ENCODE measurements around the gene CYB5D1.

The CYB5D1 gene

GRCh38 chr17:7867881-7868329 lies 10.1 kb downstream of the CYB5D1 start:
- FAIRE-seq (no peak), DNase-seq (ENCODE audit: insufficient read length, low spot score) (no peak)
- TF ChIP-seq POLR2A (IDR thresholded peaks at IDR 0.05; ENCODE audit: low read depth, low read length): no peak

- no peak for TF ChIP-seq POLR2A (IDR thresholded peaks at IDR 0.05; ENCODE audit: low read depth, low read length)
- no peak for DNase-seq (ENCODE audit: insufficient read length, low spot score)
- no peak for FAIRE-seq
Measured at GRCh38 chr17:7873051-7873450, 15.2 kb downstream of the CYB5D1 start.

DNA sequence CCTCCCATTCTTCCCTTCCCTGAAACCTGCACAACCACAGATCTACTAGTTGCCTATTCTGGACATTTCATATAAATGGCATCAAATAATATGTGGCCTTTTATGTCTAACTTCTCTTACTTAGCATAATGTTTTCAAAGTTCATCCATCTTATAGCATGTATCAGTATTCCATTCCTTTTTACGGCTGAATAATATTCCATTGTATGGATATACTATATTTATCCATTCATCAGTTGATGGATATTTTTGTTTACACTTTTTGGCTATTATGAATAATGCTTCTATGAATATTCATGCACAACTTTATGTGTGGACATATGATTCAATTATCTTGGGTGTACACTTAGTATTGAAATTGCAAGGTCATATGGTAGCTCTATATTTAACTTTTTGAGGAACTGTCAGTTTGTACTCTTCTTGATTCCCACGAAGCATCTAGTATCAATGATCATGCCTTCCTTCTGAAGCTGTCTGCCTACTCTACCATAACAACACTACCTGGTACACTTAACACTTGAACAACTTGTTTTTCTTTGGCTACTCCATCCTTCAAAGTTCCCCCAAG lies 18.1 kb downstream of the CYB5D1 start:
- FAIRE-seq (peak; percentile 38), DNase-seq (ENCODE audit: insufficient read length, low spot score) (no peak)
- no peak for TF ChIP-seq POLR2A (IDR thresholded peaks at IDR 0.05; ENCODE audit: low read depth, low read length)

DNA sequence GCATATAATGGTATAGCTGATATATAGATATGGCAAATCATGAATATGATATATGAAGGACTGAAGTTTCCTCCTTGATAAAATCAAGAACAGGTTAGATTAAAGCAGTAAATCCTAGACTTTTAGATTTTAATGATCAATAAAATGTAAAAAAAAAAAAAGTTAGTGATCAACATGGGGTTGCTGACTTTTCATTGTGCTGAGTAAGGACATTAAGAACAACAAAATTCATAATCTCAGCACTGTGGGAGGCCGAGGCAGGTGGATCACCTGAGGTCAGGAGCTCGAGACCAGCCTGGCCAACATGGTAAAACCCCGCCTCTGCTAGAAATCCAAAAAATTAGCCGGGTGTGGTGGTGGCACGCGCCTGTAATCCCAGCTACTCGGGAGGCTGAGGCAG lies 20.4 kb downstream of the CYB5D1 start:
- no peak for TF ChIP-seq POLR2A (IDR thresholded peaks at IDR 0.05; ENCODE audit: low read depth, low read length)
- DNase-seq (ENCODE audit: insufficient read length, low spot score): no peak
- no peak for FAIRE-seq

DNA sequence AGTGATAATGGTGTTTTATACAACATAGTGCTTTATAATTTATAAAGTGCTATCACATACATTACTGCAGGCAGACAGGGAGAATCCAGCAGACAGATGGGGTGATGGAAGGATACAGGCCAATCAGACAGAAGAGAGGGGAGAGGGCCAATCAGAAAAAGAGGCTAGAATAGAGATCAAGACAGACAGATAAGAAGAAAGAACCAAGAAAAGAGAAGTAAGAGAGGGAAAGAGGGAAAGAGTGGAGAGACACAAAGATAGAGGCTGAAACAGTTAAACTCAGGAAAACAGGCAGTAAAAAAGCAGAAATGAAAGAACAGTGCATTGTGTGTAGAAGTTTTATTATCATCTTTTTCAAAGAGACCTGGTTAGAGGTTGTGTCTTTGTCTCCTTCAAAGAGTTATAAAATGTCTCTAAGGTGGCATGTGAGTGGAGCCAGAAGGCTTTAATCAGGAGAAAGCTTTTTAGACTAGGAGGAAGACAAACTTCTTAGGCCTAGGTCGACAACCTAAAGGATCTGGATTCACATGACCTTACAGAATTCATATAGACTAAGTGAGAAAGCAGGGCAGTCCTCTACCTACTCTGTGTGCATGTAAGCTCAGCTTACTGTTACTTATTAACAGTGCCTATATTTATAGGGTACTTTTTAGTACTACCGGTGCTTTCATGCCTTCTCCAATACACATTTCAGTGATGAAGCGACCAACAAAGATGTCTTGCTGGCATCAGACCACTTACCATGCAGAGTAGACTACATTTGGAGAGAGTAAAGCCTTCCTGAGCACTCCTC lies 22.5 kb downstream of the CYB5D1 start:
- no peak for FAIRE-seq
- no peak for DNase-seq (ENCODE audit: insufficient read length, low spot score)
- TF ChIP-seq POLR2A (IDR thresholded peaks at IDR 0.05; ENCODE audit: low read depth, low read length): no peak

GRCh38 chr17:7881276-7882054 lies 23.7 kb downstream of the CYB5D1 start:
- no peak for TF ChIP-seq POLR2A (IDR thresholded peaks at IDR 0.05; ENCODE audit: low read depth, low read length)
- DNase-seq (ENCODE audit: insufficient read length, low spot score): no peak
- FAIRE-seq: no peak

GRCh38 chr17:7882068-7882467 lies 24.3 kb downstream of the CYB5D1 start:
- DNase-seq (ENCODE audit: insufficient read length, low spot score) (no peak), FAIRE-seq (no peak)
- TF ChIP-seq POLR2A (IDR thresholded peaks at IDR 0.05; ENCODE audit: low read depth, low read length): no peak

DNA sequence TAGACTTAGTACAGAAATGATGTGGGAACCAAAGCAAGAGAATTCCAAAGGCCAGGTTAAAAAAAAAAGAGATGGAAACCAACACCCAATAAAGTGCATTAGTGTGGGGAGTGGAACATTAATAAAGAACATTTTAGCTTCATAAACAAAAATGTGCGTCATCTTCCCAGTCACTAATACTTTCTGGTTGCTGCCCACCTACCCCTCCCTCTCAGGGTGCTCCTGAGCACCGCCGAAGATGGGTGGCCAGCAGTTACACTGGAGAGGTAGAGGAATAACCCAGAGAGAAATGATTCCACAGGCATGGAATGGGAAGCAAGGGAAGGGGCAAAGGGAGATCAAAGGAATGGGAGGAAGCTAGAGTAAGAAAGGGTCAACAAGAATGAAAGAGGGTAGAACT lies 24.8 kb downstream of the CYB5D1 start:
- TF ChIP-seq POLR2A (IDR thresholded peaks at IDR 0.05; ENCODE audit: low read depth, low read length): no peak
- no peak for FAIRE-seq
- no peak for DNase-seq (ENCODE audit: insufficient read length, low spot score)

DNA sequence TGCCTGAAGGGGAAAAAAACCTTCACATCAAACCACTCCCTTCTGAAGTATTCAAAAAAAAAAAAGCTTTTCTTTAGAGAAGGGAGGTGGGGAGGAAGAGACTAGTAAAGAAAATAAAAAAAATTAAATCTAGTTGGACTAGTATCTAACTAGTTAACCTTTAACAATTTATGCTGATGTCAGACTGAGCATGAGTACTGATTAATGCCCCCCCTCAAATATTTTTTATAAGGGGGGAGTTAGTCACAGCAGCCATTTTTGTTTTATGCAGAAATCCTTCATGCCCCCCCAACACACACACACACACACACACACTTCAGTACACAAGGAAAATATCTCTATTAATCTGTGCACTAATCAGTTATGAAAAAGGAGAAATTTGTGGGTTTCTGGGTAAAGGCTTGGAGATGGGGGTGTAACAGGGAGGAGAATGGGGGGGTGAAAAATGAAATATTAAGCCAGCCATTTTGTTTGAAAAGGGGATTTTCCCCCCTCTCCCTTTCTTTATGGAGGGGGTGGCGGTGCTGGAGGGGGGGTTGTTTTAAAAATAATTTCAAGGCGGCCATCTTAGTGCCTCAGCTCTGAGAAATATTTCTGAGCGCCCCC lies 26.1 kb downstream of the CYB5D1 start:
- TF ChIP-seq POLR2A (IDR thresholded peaks at IDR 0.05; ENCODE audit: low read depth, low read length): no peak
- DNase-seq (ENCODE audit: insufficient read length, low spot score) (peak; percentile 37), FAIRE-seq (no peak)

DNA sequence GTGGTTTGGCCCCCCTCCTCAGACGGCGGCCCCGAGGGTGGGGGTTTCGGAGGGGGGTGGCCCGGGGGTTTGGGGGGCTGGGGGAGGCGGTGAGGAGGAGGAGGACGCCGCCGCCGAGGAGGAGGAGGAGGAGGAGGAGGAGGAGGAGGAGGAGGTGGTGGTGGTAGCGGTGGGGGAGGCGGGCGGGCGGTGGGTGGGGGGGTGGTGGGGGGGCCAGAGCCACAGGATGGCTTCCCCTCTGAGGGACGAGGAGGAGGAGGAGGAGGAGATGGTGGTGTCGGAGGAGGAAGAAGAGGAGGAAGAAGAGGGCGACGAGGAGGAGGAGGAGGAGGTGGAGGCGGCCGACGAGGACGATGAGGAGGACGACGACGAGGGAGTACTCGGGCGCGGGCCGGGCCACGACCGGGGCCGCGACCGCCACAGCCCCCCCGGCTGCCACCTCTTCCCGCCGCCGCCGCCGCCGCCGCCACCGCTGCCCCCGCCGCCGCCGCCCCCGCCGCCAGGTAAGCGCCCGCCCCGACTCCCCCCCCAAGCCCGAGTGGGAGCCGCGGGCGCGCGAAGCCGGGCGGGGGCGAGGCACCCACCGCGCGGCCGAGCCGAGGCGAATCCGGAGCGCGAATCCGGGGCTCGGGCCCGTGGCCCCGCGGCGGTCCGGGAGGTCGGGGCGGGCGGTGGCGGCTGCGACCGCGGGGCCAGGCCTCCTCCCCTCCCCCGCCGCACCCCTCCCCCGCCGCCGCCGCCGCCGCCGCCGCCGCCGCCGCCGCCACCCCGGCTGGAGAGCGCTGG lies 27.0 kb downstream of the CYB5D1 start:
- TF ChIP-seq POLR2A (IDR thresholded peaks at IDR 0.05; ENCODE audit: low read depth, low read length): peak; percentile 55; the same call in 1 of the 2 replicates
- FAIRE-seq: no peak
- no peak for DNase-seq (ENCODE audit: insufficient read length, low spot score)

DNA sequence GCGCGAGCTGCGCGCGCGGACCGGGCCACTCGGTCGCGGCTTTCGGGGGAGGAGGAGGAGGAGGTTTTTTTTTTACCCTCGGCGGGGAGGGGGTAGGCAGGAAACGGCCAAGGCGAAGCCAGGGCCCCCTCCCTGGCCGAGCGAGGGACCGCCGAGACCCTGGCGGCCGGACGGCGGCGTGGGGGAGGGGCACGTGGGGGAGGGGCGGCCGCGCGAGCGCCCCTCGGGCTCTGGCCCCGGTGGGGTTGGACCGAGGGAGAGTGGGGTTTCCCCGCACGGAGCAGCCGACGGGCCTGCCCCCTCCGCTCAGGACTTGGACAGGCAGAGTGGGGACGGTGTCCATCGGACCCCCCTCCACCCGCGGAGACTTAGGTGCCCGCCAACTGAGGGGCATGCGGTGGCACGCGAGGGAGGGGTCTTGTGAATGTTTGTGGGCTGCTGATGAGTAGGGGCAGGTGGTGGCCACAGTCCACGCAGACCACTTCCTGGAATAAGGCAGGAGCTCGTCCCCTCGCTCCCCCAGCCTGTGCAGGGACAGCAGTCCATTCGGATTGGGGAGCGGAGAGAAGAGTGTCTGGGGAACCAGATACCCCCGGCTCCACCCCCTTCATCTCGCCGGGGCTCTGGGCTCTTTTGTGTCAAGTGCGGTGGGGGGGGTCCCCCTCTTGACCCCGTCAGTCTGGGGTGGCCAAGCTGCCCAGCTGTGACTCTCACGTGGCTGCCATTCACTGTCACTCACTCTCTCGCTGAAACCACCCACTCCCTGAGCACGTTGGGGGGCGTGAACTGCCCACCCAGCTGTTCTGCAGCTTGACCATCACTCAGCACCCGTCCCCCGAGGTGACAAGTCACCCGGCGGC lies 27.8 kb downstream of the CYB5D1 start:
- peak; percentile 29 for TF ChIP-seq POLR2A (IDR thresholded peaks at IDR 0.05; ENCODE audit: low read depth, low read length)
- FAIRE-seq: no peak
- DNase-seq (ENCODE audit: insufficient read length, low spot score): peak; percentile 48

- no peak for FAIRE-seq
- TF ChIP-seq POLR2A (IDR thresholded peaks at IDR 0.05; ENCODE audit: low read depth, low read length): no peak
- DNase-seq (ENCODE audit: insufficient read length, low spot score): peak; percentile 45
Measured at GRCh38 chr17:7886227-7887037, 28.6 kb downstream of the CYB5D1 start.

All from H54 (cell line).